Nephron progenitor cell (in vitro differentiated cells): Measurements from ENCODE around the gene CDH3.

Experiments used
- DNase-seq: peaks from one replicate; pipeline ENCODE4 v3.0.0; 2021
- H3K27ac Mint-ChIP-seq: 2 replicates; pipeline ENCODE4 v1.8.0; 2021; ENCODE audit warnings: mild to moderate bottlenecking, moderate library complexity, mixed read lengths
- H3K27me3 Mint-ChIP-seq: 2 replicates; pipeline ENCODE4 v1.8.0; 2021; ENCODE audit warnings: mild to moderate bottlenecking, low read depth, mixed read lengths; ENCODE audit not compliant: poor library complexity
- H3K36me3 Mint-ChIP-seq: 2 replicates; pipeline ENCODE4 v1.8.0; 2021; ENCODE audit warnings: low read depth, mixed read lengths
- H3K4me1 Mint-ChIP-seq: 2 replicates; pipeline ENCODE4 v1.8.0; 2021; ENCODE audit warnings: mixed read lengths
- H3K4me3 Mint-ChIP-seq: 2 replicates; pipeline ENCODE4 v1.8.0; 2021; ENCODE audit warnings: mild to moderate bottlenecking, moderate library complexity, mixed read lengths
- H3K9me3 Mint-ChIP-seq: 2 replicates; pipeline ENCODE4 v1.8.0; 2021; ENCODE audit warnings: mild to moderate bottlenecking, moderate library complexity, mixed read lengths
- TF ChIP-seq, protein P1 (sequence below): fragments of 200-600 bp; sonication (generic); IDR thresholded peaks from 2 replicates; pipeline ENCODE4 v1.5.0; 2021; ENCODE audit warnings: antibody characterized with exemption

CDH3 gene

DNA sequence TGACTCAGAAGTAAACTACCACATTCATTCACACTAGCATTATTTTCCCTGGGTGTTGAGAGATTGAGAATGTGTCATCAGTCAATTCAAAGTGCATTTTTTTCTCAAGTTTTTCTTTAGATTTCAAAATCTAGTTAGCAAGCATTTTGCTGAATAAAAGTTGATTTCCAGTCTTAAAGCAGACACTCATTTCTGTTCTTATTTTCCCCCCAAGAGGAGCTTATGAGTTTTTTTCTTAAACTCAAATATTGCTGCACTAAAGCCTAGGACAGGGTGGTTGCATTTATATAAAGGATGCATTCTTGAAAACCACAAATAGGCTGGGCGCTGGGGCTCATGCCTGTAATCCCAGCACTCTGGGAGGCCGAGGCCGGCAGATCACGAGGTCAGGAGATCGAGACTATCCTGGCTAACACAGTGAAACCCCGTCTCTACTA, 15.3 kb downstream of the CDH3 start:
- Mint-ChIP-seq H3K4me1 (peaks cover 39% of the 10 kb centered on the region), H3K27ac (no peak overlapping the region), H3K4me3 (no peak overlapping the region), H3K27me3 (peaks cover 5% of the 10 kb centered on the region), H3K9me3 (peaks cover 4% of the 10 kb centered on the region), H3K36me3 (no peaks in the 10 kb centered on the region)
- TF ChIP-seq, protein P1, sequence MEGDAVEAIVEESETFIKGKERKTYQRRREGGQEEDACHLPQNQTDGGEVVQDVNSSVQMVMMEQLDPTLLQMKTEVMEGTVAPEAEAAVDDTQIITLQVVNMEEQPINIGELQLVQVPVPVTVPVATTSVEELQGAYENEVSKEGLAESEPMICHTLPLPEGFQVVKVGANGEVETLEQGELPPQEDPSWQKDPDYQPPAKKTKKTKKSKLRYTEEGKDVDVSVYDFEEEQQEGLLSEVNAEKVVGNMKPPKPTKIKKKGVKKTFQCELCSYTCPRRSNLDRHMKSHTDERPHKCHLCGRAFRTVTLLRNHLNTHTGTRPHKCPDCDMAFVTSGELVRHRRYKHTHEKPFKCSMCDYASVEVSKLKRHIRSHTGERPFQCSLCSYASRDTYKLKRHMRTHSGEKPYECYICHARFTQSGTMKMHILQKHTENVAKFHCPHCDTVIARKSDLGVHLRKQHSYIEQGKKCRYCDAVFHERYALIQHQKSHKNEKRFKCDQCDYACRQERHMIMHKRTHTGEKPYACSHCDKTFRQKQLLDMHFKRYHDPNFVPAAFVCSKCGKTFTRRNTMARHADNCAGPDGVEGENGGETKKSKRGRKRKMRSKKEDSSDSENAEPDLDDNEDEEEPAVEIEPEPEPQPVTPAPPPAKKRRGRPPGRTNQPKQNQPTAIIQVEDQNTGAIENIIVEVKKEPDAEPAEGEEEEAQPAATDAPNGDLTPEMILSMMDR = no peak
- no peak for DNase-seq

DNA sequence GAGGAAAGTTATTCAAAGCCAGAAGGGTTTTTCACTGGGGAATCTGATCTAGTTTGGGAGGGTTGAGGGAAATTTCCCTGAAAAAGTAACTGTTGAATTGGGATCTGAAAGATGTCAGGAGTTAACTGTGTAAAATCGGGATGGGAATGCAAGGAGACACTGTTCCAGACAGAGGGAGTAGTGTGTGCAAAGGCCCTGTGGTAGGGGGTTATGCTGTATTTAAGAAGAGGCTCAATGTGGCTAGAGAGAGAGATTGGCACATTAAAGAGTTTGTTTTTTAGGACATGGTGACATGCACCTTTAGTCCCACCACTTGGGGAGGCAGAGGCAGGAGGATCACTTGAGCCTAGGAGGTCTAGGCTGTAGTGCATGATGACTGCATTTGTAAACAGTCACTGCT, 16.9 kb downstream of the CDH3 start:
- H3K36me3 Mint-ChIP-seq = no peaks in the 10 kb centered on the region
- no peak for DNase-seq
- H3K4me1 Mint-ChIP-seq = peaks cover 23% of the 10 kb centered on the region
- no peak overlapping the region for H3K27ac Mint-ChIP-seq
- peaks cover 4% of the 10 kb centered on the region for H3K9me3 Mint-ChIP-seq
- H3K27me3 Mint-ChIP-seq = peaks cover 3% of the 10 kb centered on the region
- no peak overlapping the region for H3K4me3 Mint-ChIP-seq
- TF ChIP-seq, protein P1 = no peak

- no peak overlapping the region for H3K27ac Mint-ChIP-seq
- peaks cover 4% of the 10 kb centered on the region for H3K9me3 Mint-ChIP-seq
- TF ChIP-seq, protein P1 = no peak
- peaks cover 3% of the 10 kb centered on the region for H3K27me3 Mint-ChIP-seq
- DNase-seq = no peak
- H3K4me1 Mint-ChIP-seq = peaks cover 11% of the 10 kb centered on the region
- H3K36me3 Mint-ChIP-seq = no peaks in the 10 kb centered on the region
- no peak overlapping the region for H3K4me3 Mint-ChIP-seq
Observed at GRCh38 chr16:68664297-68664696, 19.2 kb downstream of the CDH3 start.

GRCh38 chr16:68665501-68665900, 20.4 kb downstream of the CDH3 start:
- H3K27ac Mint-ChIP-seq = no peak overlapping the region
- peaks cover 1% of the 10 kb centered on the region for H3K27me3 Mint-ChIP-seq
- H3K4me1 Mint-ChIP-seq = peaks cover 6% of the 10 kb centered on the region
- H3K9me3 Mint-ChIP-seq = peaks cover 4% of the 10 kb centered on the region
- H3K4me3 Mint-ChIP-seq = no peak overlapping the region
- no peaks in the 10 kb centered on the region for H3K36me3 Mint-ChIP-seq
- DNase-seq = no peak
- TF ChIP-seq, protein P1 = no peak

DNA sequence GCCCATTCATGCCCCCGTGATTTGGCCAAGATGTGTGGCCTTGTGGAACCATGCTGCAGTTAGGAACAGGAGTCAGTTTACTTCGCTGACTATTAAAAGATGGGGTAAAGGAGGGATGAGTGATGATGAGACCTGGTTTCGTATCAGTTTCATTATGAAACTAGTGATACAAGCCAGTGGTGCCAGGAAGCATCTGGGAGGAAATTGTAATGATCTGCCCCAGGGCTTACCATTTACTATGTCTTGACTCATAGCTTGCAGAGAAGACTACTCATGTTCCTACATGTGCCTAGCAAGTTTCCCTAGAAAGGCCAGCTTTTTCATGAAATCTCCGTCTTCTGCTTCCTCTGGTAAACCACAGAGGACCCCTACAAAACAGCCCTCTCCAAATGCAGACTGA, 23.2 kb downstream of the CDH3 start:
- H3K4me3 Mint-ChIP-seq = no peak overlapping the region
- no peak for DNase-seq
- H3K27ac Mint-ChIP-seq = no peak overlapping the region

More for the DNA sequence above, 23.2 kb downstream of the CDH3 start:
- Mint-ChIP-seq H3K27me3 (no peaks in the 10 kb centered on the region), H3K9me3 (no peaks in the 10 kb centered on the region), H3K4me1 (peaks cover 14% of the 10 kb centered on the region), H3K36me3 (no peaks in the 10 kb centered on the region)
- TF ChIP-seq, protein P1 = no peak
